Liver (tissue), 9 donors: Measurements from ENCODE around the gene PPFIA1. TPM values are rescaled to one million over a fixed set of nuclear protein-coding genes. Genes with fewer than 3 reads are reported as not detected.

Experiments used
- DNase-seq: peaks from one replicate; pipeline ENCODE4 v3.0.0-alpha.2; 2017; ENCODE audit warnings: low spot score
- H3K27ac ChIP-seq, 2 donors: one replicate each; pipeline ENCODE4 v1.7.0; 2013; ENCODE audit warnings: inconsistent platforms in 2 of 2, low read length in 2 of 2, control low read depth in 1 of 2, low read depth in 1 of 2, mild to moderate bottlenecking in 1 of 2
- H3K27me3 ChIP-seq, 4 donors: one replicate each; pipeline versions ENCODE4 v1.6.1 to v1.7.0; 2013; ENCODE audit warnings: low read length in 3 of 4, inconsistent platforms in 1 of 4, mild to moderate bottlenecking in 1 of 4, moderate library complexity in 1 of 4; ENCODE audit not compliant: control insufficient read depth in 4 of 4, insufficient read depth in 4 of 4
- H3K36me3 ChIP-seq, 4 donors: one replicate each; pipeline versions ENCODE4 v1.6.1 to v1.7.0; 2013; ENCODE audit warnings: low read length in 3 of 4, mild to moderate bottlenecking in 3 of 4, low read depth in 1 of 4, moderate library complexity in 1 of 4; ENCODE audit not compliant: control insufficient read depth in 4 of 4, insufficient read depth in 3 of 4
- H3K4me1 ChIP-seq, 4 donors: one replicate each; pipeline versions ENCODE4 v1.6.1 to v1.7.0; 2013; ENCODE audit warnings: low read length in 3 of 4, mild to moderate bottlenecking in 3 of 4, moderate library complexity in 1 of 4; ENCODE audit not compliant: control insufficient read depth in 4 of 4, insufficient read depth in 4 of 4
- H3K4me3 ChIP-seq, 3 donors: one replicate each; pipeline versions ENCODE4 v1.6.1 to v1.7.0; 2013; ENCODE audit warnings: low read length in 3 of 3, control low read depth in 1 of 3, low read depth in 1 of 3, mild to moderate bottlenecking in 1 of 3
- H3K9ac ChIP-seq, 2 donors: one replicate each; pipeline ENCODE4 v1.7.0; 2013; ENCODE audit warnings: low read length in 2 of 2, mild to moderate bottlenecking in 2 of 2, moderate library complexity in 2 of 2, control low read depth in 1 of 2, low read depth in 1 of 2
- H3K9me3 ChIP-seq, 4 donors: one replicate each; pipeline versions ENCODE4 v1.6.1 to v1.7.0; 2013; ENCODE audit warnings: low read length in 3 of 4; ENCODE audit not compliant: control insufficient read depth in 4 of 4
- EGR1 ChIP-seq, 2 donors: IDR thresholded peaks; 2 replicates each; pipeline ENCODE4 v1.6.1; 2016 to 2018; ENCODE audit warnings: antibody characterized with exemption in 2 of 2, low read depth in 2 of 2
- FOXA1 ChIP-seq: IDR thresholded peaks from 2 replicates; pipeline ENCODE4 v1.6.1; 2016; ENCODE audit warnings: antibody characterized with exemption
- FOXA2 ChIP-seq: IDR thresholded peaks from 2 replicates; pipeline ENCODE4 v1.6.1; 2016; ENCODE audit warnings: antibody characterized with exemption
- GABPA ChIP-seq, 2 donors: IDR thresholded peaks in 1 of 2; conservative IDR thresholded peaks in 1 of 2; 2 replicates each; pipeline ENCODE4 v1.6.1; 2016; ENCODE audit warnings: antibody characterized with exemption in 2 of 2, mild to moderate bottlenecking in 1 of 2, moderate library complexity in 1 of 2
- HNF4A ChIP-seq, 2 donors: conservative IDR thresholded peaks; 2 replicates each; pipeline ENCODE4 v1.6.1; 2016; ENCODE audit warnings: antibody characterized with exemption in 2 of 2, mild to moderate bottlenecking in 2 of 2
- HNF4G ChIP-seq: IDR thresholded peaks from 2 replicates; pipeline ENCODE4 v1.6.1; 2016; ENCODE audit warnings: antibody characterized with exemption
- JUND ChIP-seq, 2 donors: IDR thresholded peaks; 2 replicates each; pipeline ENCODE4 v1.6.1; 2016; ENCODE audit warnings: antibody characterized with exemption in 2 of 2
- NR2F2 ChIP-seq: IDR thresholded peaks from 2 replicates; pipeline ENCODE4 v1.6.1; 2016; ENCODE audit warnings: antibody characterized with exemption
- RAD21 ChIP-seq, 2 donors: IDR thresholded peaks; 2 replicates each; pipeline ENCODE4 v1.6.1; 2016; ENCODE audit warnings: antibody characterized with exemption in 2 of 2, mild to moderate bottlenecking in 2 of 2
- RXRA ChIP-seq, 2 donors: IDR thresholded peaks; 2 replicates each; pipeline ENCODE4 v1.6.1; 2017 to 2018; ENCODE audit warnings: antibody characterized with exemption in 2 of 2, mild to moderate bottlenecking in 1 of 2
- SP1 ChIP-seq: IDR thresholded peaks from 2 replicates; pipeline ENCODE4 v1.6.1; 2018; ENCODE audit warnings: antibody characterized with exemption, mild to moderate bottlenecking
- TAF1 ChIP-seq: conservative IDR thresholded peaks from 2 replicates; pipeline ENCODE4 v1.6.1; 2016; ENCODE audit warnings: antibody characterized with exemption, mild to moderate bottlenecking
- YY1 ChIP-seq: IDR thresholded peaks from 2 replicates; pipeline ENCODE4 v1.6.1; 2016; ENCODE audit warnings: antibody characterized with exemption, mild to moderate bottlenecking
- WGBS: extraction: QIAGEN DNeasy Blood & Tissue Kit; methylation state at CpG from one replicate; pipeline ENCODE4 v1.1.7; 2013; 5-methylcytosine and 5-hydroxymethylcytosine counted together
- polyA plus RNA-seq, 2 donors: library from polyadenylated mRNA; stranded (reverse) in 1 of 2; unstranded in 1 of 2; fragments of 200-250 nt in 1 of 2; fragments of >200 nt in 1 of 2; fragmentation: Nextera tagmentation in 1 of 2; extraction: Ambion mirVana in 1 of 2; gene quantifications; one replicate each; pipeline versions ENCODE4 v1.2.1 to v1.2.3, GENCODE V29; 2013 to 2015
- total RNA-seq, 2 donors: library from RNA; depleted of rRNA; stranded (reverse); fragments of >200 nt; gene quantifications; one replicate each; pipeline ENCODE4 v1.2.3, GENCODE V29; 2014
- TF ChIP-seq, protein P1 (sequence below): IDR thresholded peaks from 2 replicates; pipeline ENCODE4 v1.6.1; 2016; ENCODE audit warnings: antibody characterized with exemption, mild to moderate bottlenecking
- TF ChIP-seq, protein P2 (sequence below): fragments of 150-350 bp; IDR thresholded peaks from 2 replicates; pipeline ENCODE4 v1.5.1; 2017; ENCODE audit warnings: improper control_type of control experiment, low read depth, low read length; ENCODE audit not compliant: missing input control
- TF ChIP-seq, protein P3 (sequence below): IDR thresholded peaks from 2 replicates; pipeline ENCODE4 v1.6.1; 2016; ENCODE audit warnings: antibody characterized with exemption
- TF ChIP-seq, protein P4 (sequence below): IDR thresholded peaks from 2 replicates; pipeline ENCODE4 v1.6.1; 2016; ENCODE audit warnings: antibody characterized with exemption
- TF ChIP-seq, protein P5 (sequence below): IDR thresholded peaks from 2 replicates; pipeline ENCODE4 v1.6.1; 2016; ENCODE audit warnings: antibody characterized with exemption
- donor health status: healthy.
- donor health status: healthy.
- donor health status: healthy.
- donor health status: healthy.
- donor health status: healthy.

The PPFIA1 gene
- total and polyA plus RNA-seq, 4 donors = 9.9 to 39.6 (median 14.5) TPM

DNA sequence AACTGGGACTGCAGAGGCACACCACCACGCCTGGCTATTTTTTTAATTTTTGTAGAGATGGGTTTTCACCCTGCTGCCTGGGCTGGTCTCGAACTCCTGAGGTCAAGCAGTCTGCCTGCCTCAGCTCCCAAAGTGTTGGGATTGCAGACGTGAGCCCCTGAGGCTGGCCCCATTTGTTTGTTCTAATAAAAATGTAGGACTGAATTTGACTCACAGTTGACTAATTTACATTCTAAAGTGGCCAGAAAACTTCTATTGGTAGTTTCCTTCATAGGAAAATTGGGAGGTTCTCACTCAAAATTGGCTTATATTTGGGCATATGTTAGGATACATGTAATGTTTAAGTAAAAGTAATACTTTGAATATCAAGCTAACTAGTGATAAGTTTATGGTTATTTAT lies 35.0 kb downstream of the PPFIA1 start:
- peaks cover 0 to 3% (median 0%) of the 10 kb centered on the region in 4 donors for H3K36me3 ChIP-seq

DNA sequence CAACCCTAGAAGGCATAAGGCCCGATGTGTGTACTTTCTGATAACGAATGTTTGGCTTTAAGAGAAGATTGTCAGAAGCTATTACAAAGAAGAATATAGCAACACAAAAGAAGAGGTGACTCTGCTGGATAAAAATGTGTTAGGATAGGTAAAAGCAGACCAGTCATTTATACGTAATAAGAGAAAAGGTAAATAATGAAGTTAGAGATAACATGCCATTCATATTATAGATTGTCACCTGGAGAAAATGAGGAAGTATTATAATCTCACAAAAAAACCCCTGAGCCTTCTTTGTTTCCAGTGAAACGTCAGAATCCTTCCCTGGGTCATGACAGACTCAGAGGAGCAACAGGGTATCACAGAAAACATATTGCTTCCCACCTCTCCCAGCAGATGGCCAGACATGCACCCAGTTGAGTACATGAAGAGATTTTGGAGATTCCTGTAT lies 36.1 kb downstream of the PPFIA1 start:
- no peaks in the 10 kb centered on the region for H3K4me1 ChIP-seq
- H3K9me3 ChIP-seq = no peaks in the 10 kb centered on the region
- DNase-seq = no peak
- H3K36me3 ChIP-seq = peaks cover 0 to 3% (median under 1%) of the 10 kb centered on the region in 4 donors
- H3K4me3 ChIP-seq = no peak overlapping the region
- 70% methylated on average over 4 of the region's 4 CpGs for WGBS
- TF ChIP-seq RAD21 (IDR thresholded peaks at IDR 0.05) = no peak
- no peak for TF ChIP-seq JUND (IDR thresholded peaks at IDR 0.05)
- no peak for TF ChIP-seq FOXA1
- TF ChIP-seq, protein P1, sequence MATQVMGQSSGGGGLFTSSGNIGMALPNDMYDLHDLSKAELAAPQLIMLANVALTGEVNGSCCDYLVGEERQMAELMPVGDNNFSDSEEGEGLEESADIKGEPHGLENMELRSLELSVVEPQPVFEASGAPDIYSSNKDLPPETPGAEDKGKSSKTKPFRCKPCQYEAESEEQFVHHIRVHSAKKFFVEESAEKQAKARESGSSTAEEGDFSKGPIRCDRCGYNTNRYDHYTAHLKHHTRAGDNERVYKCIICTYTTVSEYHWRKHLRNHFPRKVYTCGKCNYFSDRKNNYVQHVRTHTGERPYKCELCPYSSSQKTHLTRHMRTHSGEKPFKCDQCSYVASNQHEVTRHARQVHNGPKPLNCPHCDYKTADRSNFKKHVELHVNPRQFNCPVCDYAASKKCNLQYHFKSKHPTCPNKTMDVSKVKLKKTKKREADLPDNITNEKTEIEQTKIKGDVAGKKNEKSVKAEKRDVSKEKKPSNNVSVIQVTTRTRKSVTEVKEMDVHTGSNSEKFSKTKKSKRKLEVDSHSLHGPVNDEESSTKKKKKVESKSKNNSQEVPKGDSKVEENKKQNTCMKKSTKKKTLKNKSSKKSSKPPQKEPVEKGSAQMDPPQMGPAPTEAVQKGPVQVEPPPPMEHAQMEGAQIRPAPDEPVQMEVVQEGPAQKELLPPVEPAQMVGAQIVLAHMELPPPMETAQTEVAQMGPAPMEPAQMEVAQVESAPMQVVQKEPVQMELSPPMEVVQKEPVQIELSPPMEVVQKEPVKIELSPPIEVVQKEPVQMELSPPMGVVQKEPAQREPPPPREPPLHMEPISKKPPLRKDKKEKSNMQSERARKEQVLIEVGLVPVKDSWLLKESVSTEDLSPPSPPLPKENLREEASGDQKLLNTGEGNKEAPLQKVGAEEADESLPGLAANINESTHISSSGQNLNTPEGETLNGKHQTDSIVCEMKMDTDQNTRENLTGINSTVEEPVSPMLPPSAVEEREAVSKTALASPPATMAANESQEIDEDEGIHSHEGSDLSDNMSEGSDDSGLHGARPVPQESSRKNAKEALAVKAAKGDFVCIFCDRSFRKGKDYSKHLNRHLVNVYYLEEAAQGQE = no peak
- no peak for TF ChIP-seq FOXA2
- TF ChIP-seq, protein P2, sequence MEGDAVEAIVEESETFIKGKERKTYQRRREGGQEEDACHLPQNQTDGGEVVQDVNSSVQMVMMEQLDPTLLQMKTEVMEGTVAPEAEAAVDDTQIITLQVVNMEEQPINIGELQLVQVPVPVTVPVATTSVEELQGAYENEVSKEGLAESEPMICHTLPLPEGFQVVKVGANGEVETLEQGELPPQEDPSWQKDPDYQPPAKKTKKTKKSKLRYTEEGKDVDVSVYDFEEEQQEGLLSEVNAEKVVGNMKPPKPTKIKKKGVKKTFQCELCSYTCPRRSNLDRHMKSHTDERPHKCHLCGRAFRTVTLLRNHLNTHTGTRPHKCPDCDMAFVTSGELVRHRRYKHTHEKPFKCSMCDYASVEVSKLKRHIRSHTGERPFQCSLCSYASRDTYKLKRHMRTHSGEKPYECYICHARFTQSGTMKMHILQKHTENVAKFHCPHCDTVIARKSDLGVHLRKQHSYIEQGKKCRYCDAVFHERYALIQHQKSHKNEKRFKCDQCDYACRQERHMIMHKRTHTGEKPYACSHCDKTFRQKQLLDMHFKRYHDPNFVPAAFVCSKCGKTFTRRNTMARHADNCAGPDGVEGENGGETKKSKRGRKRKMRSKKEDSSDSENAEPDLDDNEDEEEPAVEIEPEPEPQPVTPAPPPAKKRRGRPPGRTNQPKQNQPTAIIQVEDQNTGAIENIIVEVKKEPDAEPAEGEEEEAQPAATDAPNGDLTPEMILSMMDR = no peak
- TF ChIP-seq YY1 = no peak
- TF ChIP-seq GABPA (IDR thresholded peaks at IDR 0.05 in 1 of 2, conservative IDR thresholded peaks at IDR 0.05 in 1 of 2) = no peak
- TF ChIP-seq, protein P3, sequence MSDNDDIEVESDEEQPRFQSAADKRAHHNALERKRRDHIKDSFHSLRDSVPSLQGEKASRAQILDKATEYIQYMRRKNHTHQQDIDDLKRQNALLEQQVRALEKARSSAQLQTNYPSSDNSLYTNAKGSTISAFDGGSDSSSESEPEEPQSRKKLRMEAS = no peak
- TF ChIP-seq HNF4G = no peak
- no peak for TF ChIP-seq SP1
- TF ChIP-seq HNF4A (conservative IDR thresholded peaks at IDR 0.05) = no peak
- TF ChIP-seq EGR1 (IDR thresholded peaks at IDR 0.05; ENCODE audit: low read depth in 2 of 2) = no peak
- TF ChIP-seq TAF1 = no peak
- TF ChIP-seq, protein P4, sequence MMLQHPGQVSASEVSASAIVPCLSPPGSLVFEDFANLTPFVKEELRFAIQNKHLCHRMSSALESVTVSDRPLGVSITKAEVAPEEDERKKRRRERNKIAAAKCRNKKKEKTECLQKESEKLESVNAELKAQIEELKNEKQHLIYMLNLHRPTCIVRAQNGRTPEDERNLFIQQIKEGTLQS = no peak
- TF ChIP-seq NR2F2 = no peak
- TF ChIP-seq RXRA (IDR thresholded peaks at IDR 0.05) = no peak
- TF ChIP-seq, protein P5, sequence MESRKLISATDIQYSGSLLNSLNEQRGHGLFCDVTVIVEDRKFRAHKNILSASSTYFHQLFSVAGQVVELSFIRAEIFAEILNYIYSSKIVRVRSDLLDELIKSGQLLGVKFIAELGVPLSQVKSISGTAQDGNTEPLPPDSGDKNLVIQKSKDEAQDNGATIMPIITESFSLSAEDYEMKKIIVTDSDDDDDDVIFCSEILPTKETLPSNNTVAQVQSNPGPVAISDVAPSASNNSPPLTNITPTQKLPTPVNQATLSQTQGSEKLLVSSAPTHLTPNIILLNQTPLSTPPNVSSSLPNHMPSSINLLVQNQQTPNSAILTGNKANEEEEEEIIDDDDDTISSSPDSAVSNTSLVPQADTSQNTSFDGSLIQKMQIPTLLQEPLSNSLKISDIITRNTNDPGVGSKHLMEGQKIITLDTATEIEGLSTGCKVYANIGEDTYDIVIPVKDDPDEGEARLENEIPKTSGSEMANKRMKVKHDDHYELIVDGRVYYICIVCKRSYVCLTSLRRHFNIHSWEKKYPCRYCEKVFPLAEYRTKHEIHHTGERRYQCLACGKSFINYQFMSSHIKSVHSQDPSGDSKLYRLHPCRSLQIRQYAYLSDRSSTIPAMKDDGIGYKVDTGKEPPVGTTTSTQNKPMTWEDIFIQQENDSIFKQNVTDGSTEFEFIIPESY = no peak
- no peaks in the 10 kb centered on the region for H3K27me3 ChIP-seq
- no peak overlapping the region for H3K9ac ChIP-seq
- no peak overlapping the region for H3K27ac ChIP-seq

More for the DNA sequence above, 35.0 kb downstream of the PPFIA1 start:
- Histone ChIP-seq H3K4me1 (no peaks in the 10 kb centered on the region), H3K4me3 (no peak overlapping the region), H3K9me3 (no peaks in the 10 kb centered on the region), H3K27me3 (no peaks in the 10 kb centered on the region), H3K9ac (no peak overlapping the region), H3K27ac (no peak overlapping the region)
- 98% methylated on average over 3 of the region's 3 CpGs for whole genome bisulfite sequencing
- DNase-seq = no peak
- TF ChIP-seq SP1 = no peak
- TF ChIP-seq FOXA2 = no peak
- TF ChIP-seq, protein P5 = no peak
- TF ChIP-seq FOXA1 = no peak
- TF ChIP-seq HNF4A (conservative IDR thresholded peaks at IDR 0.05) = no peak
- TF ChIP-seq YY1 = no peak
- TF ChIP-seq RXRA (IDR thresholded peaks at IDR 0.05) = no peak
- TF ChIP-seq, protein P4 = no peak
- TF ChIP-seq RAD21 (IDR thresholded peaks at IDR 0.05) = no peak
- no peak for TF ChIP-seq JUND (IDR thresholded peaks at IDR 0.05)
- TF ChIP-seq NR2F2 = no peak
- TF ChIP-seq EGR1 (IDR thresholded peaks at IDR 0.05; ENCODE audit: low read depth in 2 of 2) = no peak
